Panc1 (cell line): ENCODE data around the gene NOLC1. TPM values are rescaled to one million over a fixed set of nuclear protein-coding genes. Genes with fewer than 3 reads are reported as not detected.

Experiments
- ATAC-seq: fragments of 200-7000 bp; cut with Tn5 transposase; 2 replicates; pipeline ENCODE4 v1.9.1; 2020; ENCODE audit warnings: mild to moderate bottlenecking, moderate library complexity
- BruUV-seq: library from RNA; stranded (reverse); fragments of 400-500 nt; replicated peaks from 2 replicates; lab custom pipeline; 2021; lab: Mats Ljungman, UMichigan
- CTCF ChIA-PET: fragments of 300-600 bp; sonication (Branson Sonifier 250); formaldehyde crosslinking; loops from one replicate; lab custom pipeline; 2022; ENCODE audit warnings: antibody characterized with exemption; lab: Charles Lee
- POLR2A ChIA-PET: fragments of 300-600 bp; sonication (Branson Sonifier 250); formaldehyde crosslinking; loops from one replicate; lab custom pipeline; 2022; ENCODE audit warnings: antibody characterized with exemption; lab: Charles Lee
- DNase-seq: peaks from one replicate; pipeline ENCODE4 v3.0.0-alpha.2; 2010; ENCODE audit warnings: low read depth, low spot score
- H3K27ac ChIP-seq: 2 replicates; pipeline ENCODE4 v1.5.1; 2011; ENCODE audit warnings: mild to moderate bottlenecking, low read length, inconsistent platforms
- H3K27me3 ChIP-seq: fragments of 200-500 bp; sonication (Bioruptor generic); 2 replicates; pipeline ENCODE4 v1.6.0; 2014; ENCODE audit warnings: low read length, inconsistent platforms; ENCODE audit not compliant: control insufficient read depth, insufficient read depth
- H3K36me3 ChIP-seq: fragments of 200-500 bp; sonication (Bioruptor generic); 2 replicates; pipeline ENCODE4 v1.5.1; 2014; ENCODE audit warnings: inconsistent platforms, mild to moderate bottlenecking, low read length, moderate library complexity; ENCODE audit not compliant: control insufficient read depth, insufficient read depth
- H3K4me1 ChIP-seq: 2 replicates; pipeline ENCODE4 v1.5.1; 2011; ENCODE audit warnings: inconsistent platforms, mild to moderate bottlenecking, low read length, moderate library complexity; ENCODE audit not compliant: control insufficient read depth, insufficient read depth
- H3K4me3 ChIP-seq, 2 experiments: 2 replicates each; pipeline ENCODE4 v1.5.1; 2011 to 2012; ENCODE audit warnings: low read depth in 2 of 2, low read length in 2 of 2, mild to moderate bottlenecking in 2 of 2, inconsistent platforms in 1 of 2, moderate library complexity in 1 of 2
- H3K9me3 ChIP-seq: fragments of 200-500 bp; sonication (Bioruptor generic); 2 replicates; pipeline ENCODE4 v1.5.1; 2014; ENCODE audit warnings: low read depth, mild to moderate bottlenecking, inconsistent platforms, low read length, moderate library complexity; ENCODE audit not compliant: control insufficient read depth, insufficient read depth
- POLR2AphosphoS5 ChIP-seq: IDR thresholded peaks from 2 replicates; pipeline ENCODE4 v1.6.1; 2012; ENCODE audit warnings: mild to moderate bottlenecking, low read depth, low read length, moderate library complexity
- SIN3A ChIP-seq: IDR thresholded peaks from 2 replicates; pipeline ENCODE4 v1.6.1; 2012; ENCODE audit warnings: low read depth, mild to moderate bottlenecking, low read length, moderate library complexity, borderline replicate concordance; ENCODE audit not compliant: insufficient read depth
- TCF7L2 ChIP-seq: IDR thresholded peaks from 2 replicates; pipeline ENCODE4 v1.6.1; 2011; ENCODE audit warnings: mild to moderate bottlenecking, low read depth, low read length, inconsistent platforms
- in situ Hi-C: cut with HindIII; loops from 2 replicates; pipeline ENCODE4 v1.10.0; 2016; ENCODE audit warnings: low sequenced_read_pairs, low pct_unique_long_range_greater_than_20kb
- intact Hi-C: fragments of 100-400 bp; cut with micrococcal nuclease; formaldehyde crosslinking; loops from one replicate; pipeline ENCODE4 v1.10.0; 2022; ENCODE audit not compliant: unreplicated experiment
- total RNA-seq: library from RNA; stranded (reverse); gene quantifications from one replicate; pipeline ENCODE4 v1.2.1, GENCODE V29; 2021; ENCODE audit not compliant: unreplicated experiment
- TF ChIP-seq, protein P1 (sequence below), 2 experiments: IDR thresholded peaks; 2 replicates each; pipeline ENCODE4 v1.6.1; 2011 to 2012; ENCODE audit warnings: low read depth in 2 of 2, control low read depth in 1 of 2, low read length in 1 of 2, mild to moderate bottlenecking in 1 of 2, moderate library complexity in 1 of 2; ENCODE audit not compliant: insufficient read depth in 1 of 2
- TF ChIP-seq, protein P2 (sequence below): fragments of 450-650 bp; IDR thresholded peaks from 2 replicates; pipeline ENCODE4 v1.5.1; 2017; ENCODE audit warnings: mild to moderate bottlenecking

The NOLC1 gene
- total RNA-seq, 1 experiment from 2014 or later = 182 TPM

DNA sequence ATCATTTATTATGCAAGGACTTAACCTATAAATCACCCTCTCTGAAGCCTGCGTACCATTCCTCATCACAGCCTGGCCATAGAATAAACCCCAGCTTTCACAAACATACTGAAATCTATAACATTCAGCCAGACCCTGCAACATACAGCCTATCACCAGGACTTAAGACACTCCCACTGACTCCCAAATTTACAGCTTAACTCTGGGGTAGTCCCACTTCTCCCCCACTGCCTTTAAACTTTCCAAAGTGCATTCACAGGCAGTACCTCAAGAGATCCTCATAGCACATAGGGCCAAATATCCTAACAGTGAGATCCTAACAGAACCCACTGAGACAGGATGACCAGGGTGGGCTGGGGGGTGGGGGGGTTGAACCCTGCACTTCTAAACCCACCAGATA lies 35.5 kb upstream of the NOLC1 start:
- peaks cover 69% of the 10 kb centered on the region for H3K4me1 ChIP-seq
- H3K4me3 ChIP-seq = peak overlapping the region in 1 of 2 experiments; percentile 79; a peak in 2 of 4 replicates
- H3K27me3 ChIP-seq = no peaks in the 10 kb centered on the region
- no TSS peak for BruUV-seq
- ATAC-seq (no peak), DNase-seq (no peak)
- CTCF ChIA-PET = interaction anchor here (0.5 to 0.7 kb wide), 3 partner anchors 19 to 284 kb away, joined by 5 to 7 read pairs (median 5); no protein-coding TSS in a partner anchor
- TF ChIP-seq POLR2AphosphoS5 (no peak), SIN3A (no peak), TCF7L2 (no peak)
- TF ChIP-seq, protein P1, sequence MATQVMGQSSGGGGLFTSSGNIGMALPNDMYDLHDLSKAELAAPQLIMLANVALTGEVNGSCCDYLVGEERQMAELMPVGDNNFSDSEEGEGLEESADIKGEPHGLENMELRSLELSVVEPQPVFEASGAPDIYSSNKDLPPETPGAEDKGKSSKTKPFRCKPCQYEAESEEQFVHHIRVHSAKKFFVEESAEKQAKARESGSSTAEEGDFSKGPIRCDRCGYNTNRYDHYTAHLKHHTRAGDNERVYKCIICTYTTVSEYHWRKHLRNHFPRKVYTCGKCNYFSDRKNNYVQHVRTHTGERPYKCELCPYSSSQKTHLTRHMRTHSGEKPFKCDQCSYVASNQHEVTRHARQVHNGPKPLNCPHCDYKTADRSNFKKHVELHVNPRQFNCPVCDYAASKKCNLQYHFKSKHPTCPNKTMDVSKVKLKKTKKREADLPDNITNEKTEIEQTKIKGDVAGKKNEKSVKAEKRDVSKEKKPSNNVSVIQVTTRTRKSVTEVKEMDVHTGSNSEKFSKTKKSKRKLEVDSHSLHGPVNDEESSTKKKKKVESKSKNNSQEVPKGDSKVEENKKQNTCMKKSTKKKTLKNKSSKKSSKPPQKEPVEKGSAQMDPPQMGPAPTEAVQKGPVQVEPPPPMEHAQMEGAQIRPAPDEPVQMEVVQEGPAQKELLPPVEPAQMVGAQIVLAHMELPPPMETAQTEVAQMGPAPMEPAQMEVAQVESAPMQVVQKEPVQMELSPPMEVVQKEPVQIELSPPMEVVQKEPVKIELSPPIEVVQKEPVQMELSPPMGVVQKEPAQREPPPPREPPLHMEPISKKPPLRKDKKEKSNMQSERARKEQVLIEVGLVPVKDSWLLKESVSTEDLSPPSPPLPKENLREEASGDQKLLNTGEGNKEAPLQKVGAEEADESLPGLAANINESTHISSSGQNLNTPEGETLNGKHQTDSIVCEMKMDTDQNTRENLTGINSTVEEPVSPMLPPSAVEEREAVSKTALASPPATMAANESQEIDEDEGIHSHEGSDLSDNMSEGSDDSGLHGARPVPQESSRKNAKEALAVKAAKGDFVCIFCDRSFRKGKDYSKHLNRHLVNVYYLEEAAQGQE (IDR thresholded peaks at IDR 0.05; ENCODE audit: insufficient read depth in 1 of 2, low read depth in 2 of 2, low read length in 1 of 2) = no peak
- TF ChIP-seq, protein P2, sequence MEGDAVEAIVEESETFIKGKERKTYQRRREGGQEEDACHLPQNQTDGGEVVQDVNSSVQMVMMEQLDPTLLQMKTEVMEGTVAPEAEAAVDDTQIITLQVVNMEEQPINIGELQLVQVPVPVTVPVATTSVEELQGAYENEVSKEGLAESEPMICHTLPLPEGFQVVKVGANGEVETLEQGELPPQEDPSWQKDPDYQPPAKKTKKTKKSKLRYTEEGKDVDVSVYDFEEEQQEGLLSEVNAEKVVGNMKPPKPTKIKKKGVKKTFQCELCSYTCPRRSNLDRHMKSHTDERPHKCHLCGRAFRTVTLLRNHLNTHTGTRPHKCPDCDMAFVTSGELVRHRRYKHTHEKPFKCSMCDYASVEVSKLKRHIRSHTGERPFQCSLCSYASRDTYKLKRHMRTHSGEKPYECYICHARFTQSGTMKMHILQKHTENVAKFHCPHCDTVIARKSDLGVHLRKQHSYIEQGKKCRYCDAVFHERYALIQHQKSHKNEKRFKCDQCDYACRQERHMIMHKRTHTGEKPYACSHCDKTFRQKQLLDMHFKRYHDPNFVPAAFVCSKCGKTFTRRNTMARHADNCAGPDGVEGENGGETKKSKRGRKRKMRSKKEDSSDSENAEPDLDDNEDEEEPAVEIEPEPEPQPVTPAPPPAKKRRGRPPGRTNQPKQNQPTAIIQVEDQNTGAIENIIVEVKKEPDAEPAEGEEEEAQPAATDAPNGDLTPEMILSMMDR = no peak
- H3K27ac ChIP-seq = peak overlapping the region; percentile 84
- in situ Hi-C loops (no loop called here), intact Hi-C loops (no loop called here)
- POLR2A ChIA-PET = no interaction called here
- H3K9me3 ChIP-seq = no peaks in the 10 kb centered on the region
- peaks cover 7% of the 10 kb centered on the region; the same call in 1 of the 2 replicates for H3K36me3 ChIP-seq

DNA sequence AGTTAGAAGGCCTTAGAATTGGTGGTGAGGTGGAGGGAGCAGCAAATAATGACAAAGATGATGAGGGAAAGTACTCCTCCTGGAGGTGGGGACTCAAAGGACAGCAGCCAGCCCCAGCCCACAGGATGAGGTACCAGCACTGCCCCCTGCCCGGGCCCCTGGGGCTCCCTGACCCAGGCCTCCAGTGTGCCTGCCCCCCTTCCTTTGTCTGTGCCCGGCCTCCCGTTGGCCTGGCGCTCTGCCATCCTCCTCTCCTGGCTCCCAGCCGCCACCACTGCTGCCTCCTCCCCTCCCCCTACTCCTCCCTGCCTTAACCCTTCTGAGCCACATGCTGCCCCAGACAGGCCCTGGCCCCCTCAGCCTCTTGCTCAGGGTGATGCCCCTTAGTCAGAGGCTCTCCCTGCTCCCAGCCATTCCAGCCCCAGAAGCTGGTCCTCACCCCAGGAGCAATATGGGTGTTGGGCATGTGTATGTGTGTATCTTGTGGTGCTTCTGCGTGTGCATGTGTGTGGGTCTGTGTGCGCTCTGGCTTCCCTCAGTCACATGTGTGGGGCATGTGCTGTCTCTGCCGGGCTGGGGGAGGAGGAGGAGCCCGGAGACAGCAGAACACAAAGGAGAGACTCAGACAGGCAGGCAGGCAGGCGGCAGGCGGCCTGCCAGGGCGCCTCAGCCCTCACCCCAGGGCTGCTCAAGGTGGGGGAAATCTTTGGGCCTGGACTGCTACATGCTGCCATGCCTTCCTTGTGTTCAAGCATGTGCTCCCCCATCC lies 34.6 kb upstream of the NOLC1 start:
- Histone ChIP-seq H3K4me1 (peaks cover 69% of the 10 kb centered on the region), H3K4me3 (peak overlapping the region; percentile 14 to 79), H3K27ac (peak overlapping the region; percentile 84), H3K36me3 (peaks cover 7% of the 10 kb centered on the region; the same call in 1 of the 2 replicates), H3K9me3 (no peaks in the 10 kb centered on the region), H3K27me3 (no peaks in the 10 kb centered on the region)
- in situ Hi-C loops = no loop called here
- ChIA-PET CTCF (interaction anchor here (0.5 to 0.6 kb wide), 2 partner anchors 45 to 285 kb away, joined by 3 to 5 read pairs; no protein-coding TSS in a partner anchor), POLR2A (no interaction called here)
- TF ChIP-seq POLR2AphosphoS5 (no peak; the same call in 1 of the 2 replicates), SIN3A (no peak), TCF7L2 (no peak)
- TF ChIP-seq, protein P2 = peak; percentile 46; the same call in 1 of the 2 replicates
- TF ChIP-seq, protein P1 (IDR thresholded peaks at IDR 0.05; ENCODE audit: insufficient read depth in 1 of 2, low read depth in 2 of 2, low read length in 1 of 2) = no peak
- no peak for DNase-seq
- intact Hi-C loops = no loop called here
- 0 out of 2 replicates have a peak, but pooled peaks have one; percentile 0 for ATAC-seq
- BruUV-seq = TSS peak; percentile 71
